GM18867 (cell line): Measurements from ENCODE around the gene M6PR.
"Not testable (repeated sequence)": the region's sequence is repeated elsewhere in the genome, so short reads cannot be mapped to it uniquely, and the experiment has no call there.

Source experiments
- ATAC-seq: cut with Tn5 transposase; IDR thresholded peaks from one replicate; pipeline ENCODE4 v1.9.1; 2021; ENCODE audit warnings: mild to moderate bottlenecking, moderate library complexity; ENCODE audit not compliant: unreplicated experiment

Gene M6PR

GRCh38 chr12:8951744-8952143 is 2.3 kb upstream of the M6PR start:
- ATAC-seq: no peak

- no peak for ATAC-seq
These were observed 1.4 kb upstream of the M6PR start for GRCh38 chr12:8950702-8951478.

GRCh38 chr12:8950221-8950527 is 729 bp upstream of the M6PR start:
- ATAC-seq: peak; percentile 22

GRCh38 chr12:8948701-8949341 is 624 bp downstream of the M6PR start:
- no peak for ATAC-seq

GRCh38 chr12:8947737-8948136 is 1.7 kb downstream of the M6PR start:
- no peak for ATAC-seq

GRCh38 chr12:8946733-8947132 is 2.7 kb downstream of the M6PR start:
- ATAC-seq: no peak

GRCh38 chr12:8943565-8944186 is 5.8 kb downstream of the M6PR start:
- ATAC-seq: no peak

GRCh38 chr12:8941691-8942478 is 7.6 kb downstream of the M6PR start:
- ATAC-seq: no peak

GRCh38 chr12:8937842-8938442 is 11.5 kb downstream of the M6PR start:
- not testable (repeated sequence) for ATAC-seq

- no peak for ATAC-seq
These were observed 12.7 kb downstream of the M6PR start for GRCh38 chr12:8936735-8937134.

- ATAC-seq: not testable (repeated sequence)
These were observed 15.4 kb downstream of the M6PR start for GRCh38 chr12:8934080-8934479.

- not testable (repeated sequence) for ATAC-seq
These were observed 17.0 kb downstream of the M6PR start for GRCh38 chr12:8932464-8932863.

- ATAC-seq: not testable (repeated sequence)
These were observed 18.7 kb downstream of the M6PR start for GRCh38 chr12:8930655-8931323.

GRCh38 chr12:8922544-8922943 is 26.9 kb downstream of the M6PR start:
- ATAC-seq: no peak

GRCh38 chr12:8919643-8920042 is 29.8 kb downstream of the M6PR start:
- ATAC-seq: not testable (repeated sequence)

- no peak for ATAC-seq
These were observed 31.7 kb downstream of the M6PR start for GRCh38 chr12:8917751-8918150.

- no peak for ATAC-seq
These were observed 32.4 kb downstream of the M6PR start for GRCh38 chr12:8917031-8917430.

GRCh38 chr12:8916154-8916553 is 33.3 kb downstream of the M6PR start:
- ATAC-seq: no peak

- ATAC-seq: peak; percentile 81
These were observed 34.5 kb downstream of the M6PR start for GRCh38 chr12:8914716-8915526.
